ENCODE data around the gene PCK2.

PCK2 gene

GRCh38 chr14:24086193-24086955 lies 7.7 kb upstream of the PCK2 start:
- DNase-seq (ENCODE audit: low spot score) = no peak
- no peak for TF ChIP-seq CTCF (IDR thresholded peaks at IDR 0.05; ENCODE audit: extremely low read depth, missing control alignments)

GRCh38 chr14:24087004-24087403 lies 7.1 kb upstream of the PCK2 start:
- no peak for TF ChIP-seq CTCF (IDR thresholded peaks at IDR 0.05; ENCODE audit: extremely low read depth, missing control alignments)
- DNase-seq (ENCODE audit: low spot score) = no peak

GRCh38 chr14:24088095-24088494 lies 6.0 kb upstream of the PCK2 start:
- DNase-seq (ENCODE audit: low spot score) = no peak

GRCh38 chr14:24089890-24090289 lies 4.2 kb upstream of the PCK2 start:
- no peak for DNase-seq (ENCODE audit: low spot score)
- no peak for TF ChIP-seq CTCF (IDR thresholded peaks at IDR 0.05; ENCODE audit: extremely low read depth, missing control alignments)

More at GRCh38 chr14:24088095-24088494, 6.0 kb upstream of the PCK2 start:
- TF ChIP-seq CTCF (IDR thresholded peaks at IDR 0.05; ENCODE audit: extremely low read depth, missing control alignments) = no peak

GRCh38 chr14:24092110-24092504 lies 2.0 kb upstream of the PCK2 start:
- DNase-seq (ENCODE audit: low spot score) = no peak
- no peak for TF ChIP-seq CTCF (IDR thresholded peaks at IDR 0.05; ENCODE audit: extremely low read depth, missing control alignments)

GRCh38 chr14:24092505-24093206 lies 1.5 kb upstream of the PCK2 start:
- no peak for DNase-seq (ENCODE audit: low spot score)
- no peak for TF ChIP-seq CTCF (IDR thresholded peaks at IDR 0.05; ENCODE audit: extremely low read depth, missing control alignments)

GRCh38 chr14:24093207-24093900 lies 757 bp upstream of the PCK2 start:
- no peak for DNase-seq (ENCODE audit: low spot score)
- TF ChIP-seq CTCF (IDR thresholded peaks at IDR 0.05; ENCODE audit: extremely low read depth, missing control alignments) = no peak

All from GM20000 (cell line).